ENCODE measurements around the gene ZFAND3. TPM values are rescaled to one million over a fixed set of nuclear protein-coding genes. Genes with fewer than 3 reads are reported as not detected.

Gene ZFAND3
- total and polyA plus RNA-seq, 2 donors (not counting 1 experiment from before 2014, with no cell fraction given), result 21.5 to 40.8 TPM

GRCh38 chr6:38153798-38154345 lies 334.3 kb downstream of the ZFAND3 start:
- DNase-seq (ENCODE audit: low read depth in 2 of 2), result no peak
- H3K4me3 ChIP-seq (replicated peaks in 1 of 4; ENCODE audit: control extremely low read depth in 1 of 4, insufficient read depth in 1 of 4, low read depth in 3 of 4, low read length in 4 of 4), result no peak overlapping the region
- no peak overlapping the region for H3K9ac ChIP-seq (ENCODE audit: insufficient read depth, low read length)
- H3K4me1 ChIP-seq (ENCODE audit: control insufficient read depth, extremely low read depth, insufficient read depth, low read length), result peaks cover 23% of the 10 kb centered on the region
- no peaks in the 10 kb centered on the region for H3K9me3 ChIP-seq (ENCODE audit: control insufficient read depth, insufficient read depth, low read depth, low read length)
- H3K36me3 ChIP-seq (ENCODE audit: control insufficient read depth, insufficient read depth, low read length), result no peaks in the 10 kb centered on the region
- no peaks in the 10 kb centered on the region for H3K27me3 ChIP-seq (ENCODE audit: control insufficient read depth, insufficient read depth, low read length)
- no peaks in the 10 kb centered on the region for H3K79me2 ChIP-seq (ENCODE audit: control insufficient read depth, insufficient read depth, low read length)
- TF ChIP-seq EZH2 (IDR thresholded peaks at IDR 0.05; ENCODE audit: low read length, missing control alignments), result no peak
- H2AFZ ChIP-seq (ENCODE audit: low read length), result no peak overlapping the region
- no peak overlapping the region for H3K4me2 ChIP-seq (ENCODE audit: extremely low read depth, insufficient read depth, low read length)
- no peaks in the 10 kb centered on the region for H4K20me1 ChIP-seq (ENCODE audit: control insufficient read depth, extremely low read depth, insufficient read depth, low read length)
- no peak overlapping the region for H3K27ac ChIP-seq (ENCODE audit: insufficient read depth, low read length)

GRCh38 chr6:38154731-38155130 lies 335.2 kb downstream of the ZFAND3 start:
- Histone ChIP-seq H3K27ac (ENCODE audit: insufficient read depth, low read length) (peak overlapping the region; percentile 73), H2AFZ (ENCODE audit: low read length) (no peak overlapping the region), H3K4me2 (ENCODE audit: extremely low read depth, insufficient read depth, low read length) (no peak overlapping the region), H3K79me2 (ENCODE audit: control insufficient read depth, insufficient read depth, low read length) (no peaks in the 10 kb centered on the region), H4K20me1 (ENCODE audit: control insufficient read depth, extremely low read depth, insufficient read depth, low read length) (no peaks in the 10 kb centered on the region), H3K9me3 (ENCODE audit: control insufficient read depth, insufficient read depth, low read depth, low read length) (no peaks in the 10 kb centered on the region), H3K4me3 (replicated peaks in 1 of 4; ENCODE audit: control extremely low read depth in 1 of 4, insufficient read depth in 1 of 4, low read depth in 3 of 4, low read length in 4 of 4) (no peak overlapping the region), H3K27me3 (ENCODE audit: control insufficient read depth, insufficient read depth, low read length) (no peaks in the 10 kb centered on the region), H3K9ac (ENCODE audit: insufficient read depth, low read length) (peak overlapping the region; percentile 38), H3K4me1 (ENCODE audit: control insufficient read depth, extremely low read depth, insufficient read depth, low read length) (peaks cover 18% of the 10 kb centered on the region), H3K36me3 (ENCODE audit: control insufficient read depth, insufficient read depth, low read length) (no peaks in the 10 kb centered on the region)
- TF ChIP-seq EZH2 (IDR thresholded peaks at IDR 0.05; ENCODE audit: low read length, missing control alignments) (no peak), CTCF (conservative IDR thresholded peaks at IDR 0.05 in 1 of 2, IDR thresholded peaks at IDR 0.05 in 1 of 2; ENCODE audit: low read depth in 1 of 2, low read length in 2 of 2) (no peak)
- DNase-seq (ENCODE audit: low read depth in 2 of 2), result no peak

- peak overlapping the region; percentile 73 for H3K27ac ChIP-seq (ENCODE audit: insufficient read depth, low read length)
- peak overlapping the region; percentile 38 for H3K9ac ChIP-seq (ENCODE audit: insufficient read depth, low read length)
- peak in 1 of 2 donors; percentile 52 for DNase-seq (ENCODE audit: low read depth in 2 of 2)
- no peaks in the 10 kb centered on the region for H3K79me2 ChIP-seq (ENCODE audit: control insufficient read depth, insufficient read depth, low read length)
- no peak overlapping the region for H3K4me2 ChIP-seq (ENCODE audit: extremely low read depth, insufficient read depth, low read length)
- no peak for TF ChIP-seq EZH2 (IDR thresholded peaks at IDR 0.05; ENCODE audit: low read length, missing control alignments)
- TF ChIP-seq CTCF (conservative IDR thresholded peaks at IDR 0.05 in 1 of 2, IDR thresholded peaks at IDR 0.05 in 1 of 2; ENCODE audit: low read depth in 1 of 2, low read length in 2 of 2), result no peak
- no peaks in the 10 kb centered on the region for H3K27me3 ChIP-seq (ENCODE audit: control insufficient read depth, insufficient read depth, low read length)
- no peaks in the 10 kb centered on the region for H3K9me3 ChIP-seq (ENCODE audit: control insufficient read depth, insufficient read depth, low read depth, low read length)
- H3K36me3 ChIP-seq (ENCODE audit: control insufficient read depth, insufficient read depth, low read length), result no peaks in the 10 kb centered on the region
- no peak overlapping the region for H2AFZ ChIP-seq (ENCODE audit: low read length)
- peaks cover 14% of the 10 kb centered on the region for H3K4me1 ChIP-seq (ENCODE audit: control insufficient read depth, extremely low read depth, insufficient read depth, low read length)
- no peaks in the 10 kb centered on the region for H4K20me1 ChIP-seq (ENCODE audit: control insufficient read depth, extremely low read depth, insufficient read depth, low read length)
- H3K4me3 ChIP-seq (replicated peaks in 1 of 4; ENCODE audit: control extremely low read depth in 1 of 4, insufficient read depth in 1 of 4, low read depth in 3 of 4, low read length in 4 of 4), result no peak overlapping the region
Observed at GRCh38 chr6:38155144-38155543, 335.6 kb downstream of the ZFAND3 start.

Data from fibroblast of lung (primary cell).